Stimulated activated CD8-positive, alpha-beta memory T cell treated with anti-CD3 and anti-CD28 coated beads, Interleukin-4, amount 100 ng/mL, for 24 hours (primary cell): ENCODE measurements around the gene CMIP.
"Not testable (repeated sequence)": the region's sequence is repeated elsewhere in the genome, so short reads cannot be mapped to it uniquely, and the experiment has no call there.

Source experiments
- DNase-seq: peaks from one replicate; pipeline ENCODE4 v3.0.0-alpha.2; 2020; ENCODE audit warnings: low read depth

Gene CMIP

DNA sequence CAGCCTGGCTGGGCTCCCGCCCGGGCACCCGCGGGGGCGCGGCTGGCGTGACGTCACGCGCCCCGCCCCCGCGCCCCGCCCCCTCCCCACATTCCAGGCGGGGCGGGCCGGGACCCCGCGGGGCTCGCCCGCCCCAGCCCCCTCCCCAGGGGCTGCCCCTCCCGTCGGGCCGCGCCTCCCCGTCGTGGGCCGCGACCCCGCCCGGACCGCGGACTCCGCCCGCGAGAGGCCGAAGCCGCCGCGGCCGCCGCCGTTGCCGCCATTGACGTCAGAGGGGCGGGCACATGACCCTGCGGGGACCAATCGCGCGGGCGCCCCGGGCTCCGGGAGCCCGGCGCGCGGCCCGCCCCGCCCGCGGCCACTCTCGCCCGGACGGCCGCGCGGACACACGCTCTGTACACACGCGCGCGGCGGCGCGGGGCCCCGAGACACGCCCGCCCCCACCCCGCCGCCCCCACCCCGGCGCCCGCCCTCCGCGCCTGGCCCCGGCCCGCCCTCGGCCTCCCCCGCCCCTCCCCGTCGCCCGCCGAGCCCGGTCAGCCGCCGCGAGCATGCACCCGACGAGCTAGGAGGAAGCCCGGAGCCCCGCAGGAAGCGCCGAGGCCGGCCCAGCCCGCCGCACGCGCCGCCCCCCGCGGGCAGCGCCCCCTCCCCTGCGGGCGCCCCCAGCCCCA, at the start of gene CMIP:
Gene CMIP, plus strand, starts transcription at position 361 of the 674 bp plus-strand sequence.
- peak; percentile 70 for DNase-seq

GRCh38 chr16:81394966-81395655, 49.5 kb upstream of the CMIP start:
- DNase-seq: no peak

DNA sequence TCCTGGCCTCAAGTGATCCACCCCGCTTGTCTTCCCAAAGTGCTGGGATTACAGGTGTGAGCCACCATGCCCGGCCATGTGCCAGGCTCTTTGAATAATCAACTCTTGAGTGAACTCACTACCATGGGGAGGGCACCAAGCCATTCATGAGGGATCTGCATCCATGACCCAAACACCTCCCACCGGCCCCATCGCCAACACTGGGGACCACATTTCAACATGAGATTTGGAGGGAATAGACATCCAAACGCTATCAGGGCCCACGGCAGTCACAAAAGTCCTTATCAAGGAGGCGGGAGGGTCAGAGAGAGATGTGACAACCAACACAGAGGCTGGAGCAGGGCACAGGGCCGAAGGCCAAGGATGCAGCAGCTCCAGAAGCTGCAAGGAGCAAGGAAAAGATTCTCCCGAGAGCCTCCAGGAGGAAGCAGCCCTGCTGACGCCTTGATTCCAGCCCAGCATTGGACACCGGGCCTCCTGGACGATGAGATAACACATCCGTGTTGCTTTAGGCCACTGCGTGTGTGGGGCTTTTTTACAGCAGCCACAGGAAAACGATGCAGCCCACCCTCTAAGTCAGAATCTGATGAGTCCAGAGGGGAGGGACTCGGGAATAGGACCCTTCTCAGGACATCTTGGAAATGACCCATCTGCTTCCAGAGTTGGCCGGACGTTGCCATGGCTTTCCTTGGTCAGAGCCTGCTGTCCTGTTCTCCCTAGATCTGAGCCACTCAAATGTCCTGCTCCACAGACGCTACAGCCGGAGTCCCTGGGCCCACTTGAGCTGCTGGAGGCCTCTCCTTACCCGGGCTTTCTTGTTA, 47.3 kb upstream of the CMIP start:
- no peak for DNase-seq

DNA sequence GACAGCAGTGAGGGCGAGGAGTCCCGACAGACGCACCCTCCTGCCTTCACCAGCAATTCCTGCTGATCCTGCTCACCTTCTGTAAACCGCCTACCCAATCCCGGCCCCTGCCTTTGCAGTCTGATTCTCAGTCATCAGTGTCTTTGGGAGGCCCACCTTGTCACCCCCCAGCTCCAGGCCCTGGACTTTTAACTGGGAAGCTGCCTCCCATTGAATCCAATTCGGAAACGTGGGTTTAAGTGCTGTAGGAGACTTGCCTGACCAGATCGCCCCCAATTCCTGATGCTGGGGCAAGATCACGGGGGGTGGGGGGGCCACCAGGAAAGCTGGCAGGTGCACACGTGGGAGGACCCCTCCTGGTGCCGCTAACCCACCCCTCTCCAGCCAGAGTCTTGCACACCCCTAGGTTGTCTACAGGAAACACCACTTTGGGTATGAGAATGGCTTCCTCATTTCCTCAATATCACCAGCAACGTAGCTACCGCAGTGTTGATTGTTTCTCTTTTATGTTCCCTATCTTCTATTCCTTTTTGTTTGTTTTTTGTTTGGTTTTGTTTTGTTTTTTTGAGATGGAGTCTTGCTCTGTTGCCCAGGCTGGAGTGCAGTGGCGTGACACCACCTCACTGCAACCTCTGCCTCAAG, 46.6 kb upstream of the CMIP start:
- DNase-seq: no peak

- DNase-seq: no peak
Measured at GRCh38 chr16:81399909-81400308, 44.7 kb upstream of the CMIP start.

- no peak for DNase-seq
Measured at GRCh38 chr16:81401035-81401950, 43.3 kb upstream of the CMIP start.

GRCh38 chr16:81403208-81403600, 41.4 kb upstream of the CMIP start:
- no peak for DNase-seq

GRCh38 chr16:81403601-81404391, 40.8 kb upstream of the CMIP start:
- DNase-seq: peak; percentile 74

- DNase-seq: not testable (repeated sequence)
Measured at GRCh38 chr16:81405002-81405401, 39.6 kb upstream of the CMIP start.

DNA sequence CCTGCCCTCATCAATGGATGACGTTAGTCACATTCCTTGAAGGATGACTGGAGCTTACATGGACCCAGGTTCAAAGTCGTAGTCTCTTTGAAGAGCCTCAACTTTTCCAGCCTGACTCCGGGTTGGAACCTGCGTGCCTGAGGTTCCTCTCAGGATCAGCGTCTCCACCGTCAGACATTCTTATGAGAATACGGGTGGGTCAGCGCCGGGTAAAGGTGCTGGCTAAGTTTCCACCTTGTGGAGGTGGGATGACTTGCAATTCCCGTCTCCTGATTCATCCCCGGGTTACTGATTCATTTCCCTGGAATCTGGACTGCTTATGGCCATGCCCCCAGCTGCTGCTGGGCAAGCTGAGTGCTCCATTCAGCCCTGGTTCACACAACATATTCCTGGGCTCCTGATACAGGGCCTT, 38.9 kb upstream of the CMIP start:
- DNase-seq: no peak

- no peak for DNase-seq
Measured at GRCh38 chr16:81408409-81408950, 36.1 kb upstream of the CMIP start.

DNA sequence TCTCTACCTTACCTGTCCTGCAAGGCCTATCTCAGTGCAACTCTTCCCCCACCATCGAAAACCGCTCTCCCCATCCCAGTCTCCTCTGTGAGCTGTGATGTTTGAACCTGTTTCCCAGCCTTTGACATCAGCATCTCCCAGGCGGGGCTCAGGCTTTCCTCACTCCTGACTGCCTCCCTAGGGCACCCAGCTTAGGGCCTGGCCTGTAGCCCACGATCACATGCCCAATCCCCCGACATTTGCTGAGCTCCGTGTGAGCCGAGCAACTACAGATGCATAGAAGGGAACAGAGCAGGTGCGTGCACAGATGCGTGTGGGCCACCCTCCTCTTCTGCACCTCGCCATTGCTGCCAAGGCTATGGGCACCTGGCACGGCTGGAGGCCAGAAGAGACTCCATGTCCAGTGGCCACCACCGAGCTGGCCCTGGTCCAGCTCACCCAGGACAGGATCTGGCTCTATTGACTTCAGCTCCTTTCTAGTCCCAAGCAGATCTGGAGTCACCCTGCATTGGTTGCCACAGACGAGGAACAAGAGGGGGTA, 35.5 kb upstream of the CMIP start:
- no peak for DNase-seq

GRCh38 chr16:81410643-81411293, 33.8 kb upstream of the CMIP start:
- no peak for DNase-seq

- DNase-seq: no peak
Measured at GRCh38 chr16:81413245-81413990, 31.2 kb upstream of the CMIP start.

- no peak for DNase-seq
Measured at GRCh38 chr16:81415751-81416150, 28.9 kb upstream of the CMIP start.

DNA sequence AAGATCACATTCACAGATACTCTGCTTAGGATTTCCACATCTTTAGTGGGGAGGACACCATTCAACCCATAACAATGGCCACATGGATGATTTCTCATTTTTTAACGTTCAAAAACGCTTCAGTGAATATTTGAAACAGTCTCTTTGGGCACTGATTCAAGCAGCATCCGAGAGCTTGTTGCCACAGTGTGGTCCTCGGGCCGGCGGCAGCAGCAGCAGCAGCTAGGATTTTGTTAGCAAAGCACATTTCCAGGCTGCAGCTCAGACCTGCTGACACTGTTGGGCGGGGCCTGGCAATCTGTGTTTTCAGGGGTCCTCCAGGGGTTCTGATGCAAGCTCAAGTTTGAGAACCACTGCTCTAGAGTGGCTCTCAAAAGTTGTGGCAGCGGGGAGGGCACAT, 27.9 kb upstream of the CMIP start:
- no peak for DNase-seq

DNA sequence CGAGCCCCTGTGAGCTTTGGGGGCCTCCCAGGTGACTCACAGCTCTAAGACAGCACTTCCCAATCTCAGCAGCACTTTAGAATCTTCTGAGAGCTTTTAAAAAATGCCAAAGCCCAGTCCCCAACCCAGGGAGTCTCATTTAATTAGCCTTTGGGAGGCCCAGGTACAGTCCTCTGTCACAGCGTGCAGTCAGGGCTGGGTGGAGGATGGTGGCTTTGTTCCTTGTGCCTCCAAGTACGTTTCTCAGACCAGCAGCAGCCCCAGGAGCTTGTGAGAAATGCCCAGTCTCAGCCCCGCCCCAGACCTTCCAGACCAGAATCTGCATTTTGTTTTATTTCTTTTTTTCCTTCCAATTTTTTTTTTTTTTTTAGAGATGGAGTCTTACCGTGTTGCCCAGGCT, 27.4 kb upstream of the CMIP start:
- no peak for DNase-seq

DNA sequence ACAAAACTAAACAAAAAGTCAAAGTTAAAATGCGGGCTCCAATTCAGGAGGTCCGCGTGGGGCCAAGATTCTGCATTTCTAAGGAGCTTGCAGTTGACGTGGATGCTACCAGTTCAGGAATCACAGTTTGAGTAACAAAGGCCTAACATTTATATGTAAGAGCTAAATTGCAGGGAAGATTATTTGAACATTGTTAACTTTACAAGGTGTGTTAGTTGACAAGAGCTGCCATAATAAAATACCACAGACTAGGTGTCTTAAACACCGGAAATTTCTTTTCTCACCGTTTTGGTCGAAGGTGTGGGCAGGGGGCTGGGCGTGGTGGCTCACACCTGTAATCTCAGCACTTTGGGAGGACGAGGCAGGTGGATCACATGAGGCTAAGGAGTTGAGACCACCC, 24.8 kb upstream of the CMIP start:
- DNase-seq: no peak

- no peak for DNase-seq
Measured at GRCh38 chr16:81421126-81421525, 23.5 kb upstream of the CMIP start.
